ENCODE measurements around the gene CDAN1. TPM values are rescaled to one million over a fixed set of nuclear protein-coding genes. Genes with fewer than 3 reads are reported as not detected.

The CDAN1 gene
- total RNA-seq, 4 donors from 2014 or later, result 11.1 to 16.4 (median 15.0) TPM

GRCh38 chr15:42711746-42712145 lies 25.2 kb downstream of the CDAN1 start:
- no peak for TF ChIP-seq POLR2A (IDR thresholded peaks at IDR 0.05)
- TF ChIP-seq EP300 (IDR thresholded peaks at IDR 0.05), result no peak
- TF ChIP-seq CTCF (IDR thresholded peaks at IDR 0.05), result no peak
- no peak for TF ChIP-seq POLR2AphosphoS5 (IDR thresholded peaks at IDR 0.05)
- no peak overlapping the region for H3K27ac ChIP-seq
- H3K4me3 ChIP-seq, result no peak overlapping the region
- H3K36me3 ChIP-seq, result no peaks in the 10 kb centered on the region
- H3K9me3 ChIP-seq, result no peaks in the 10 kb centered on the region
- H3K4me1 ChIP-seq, result peaks cover 5% of the 10 kb centered on the region
- 95% methylated on average over 3 of the region's 3 CpGs for WGBS
- H3K27me3 ChIP-seq, result no peaks in the 10 kb centered on the region
- no peak for DNase-seq (ENCODE audit: low spot score in 2 of 2)

- no peaks in the 10 kb centered on the region for H3K9me3 ChIP-seq
- H3K4me1 ChIP-seq, result peaks cover 5% of the 10 kb centered on the region
- no peaks in the 10 kb centered on the region for H3K27me3 ChIP-seq
- no peak overlapping the region for H3K4me3 ChIP-seq
- H3K36me3 ChIP-seq, result no peaks in the 10 kb centered on the region
- TF ChIP-seq CTCF (IDR thresholded peaks at IDR 0.05), result no peak
- TF ChIP-seq EP300 (IDR thresholded peaks at IDR 0.05), result no peak
- TF ChIP-seq POLR2A (IDR thresholded peaks at IDR 0.05), result no peak
- no peak for TF ChIP-seq POLR2AphosphoS5 (IDR thresholded peaks at IDR 0.05)
- WGBS, result 83% methylated on average over 2 of the region's 2 CpGs
- no peak overlapping the region for H3K27ac ChIP-seq
- DNase-seq (ENCODE audit: low spot score in 2 of 2), result no peak
Observed at GRCh38 chr15:42710662-42711061, 26.3 kb downstream of the CDAN1 start.

GRCh38 chr15:42707873-42708544 lies 28.9 kb downstream of the CDAN1 start:
- TF ChIP-seq POLR2A (IDR thresholded peaks at IDR 0.05) (no peak), CTCF (IDR thresholded peaks at IDR 0.05) (no peak), POLR2AphosphoS5 (IDR thresholded peaks at IDR 0.05) (no peak), EP300 (IDR thresholded peaks at IDR 0.05) (no peak)
- H3K4me1 ChIP-seq, result peaks cover 5% of the 10 kb centered on the region
- no peaks in the 10 kb centered on the region for H3K9me3 ChIP-seq
- H3K27ac ChIP-seq, result no peak overlapping the region
- DNase-seq (ENCODE audit: low spot score in 2 of 2), result no peak
- H3K4me3 ChIP-seq, result no peak overlapping the region
- no peaks in the 10 kb centered on the region for H3K27me3 ChIP-seq
- WGBS, result 76% methylated on average over 3 of the region's 3 CpGs
- H3K36me3 ChIP-seq, result no peaks in the 10 kb centered on the region

- H3K36me3 ChIP-seq, result no peaks in the 10 kb centered on the region
- no peak overlapping the region for H3K27ac ChIP-seq
- H3K9me3 ChIP-seq, result no peaks in the 10 kb centered on the region
- TF ChIP-seq POLR2AphosphoS5 (IDR thresholded peaks at IDR 0.05), result no peak
- TF ChIP-seq CTCF (IDR thresholded peaks at IDR 0.05), result no peak
- no peak for TF ChIP-seq POLR2A (IDR thresholded peaks at IDR 0.05)
- no peak for TF ChIP-seq EP300 (IDR thresholded peaks at IDR 0.05)
- H3K4me1 ChIP-seq, result peaks cover 5% of the 10 kb centered on the region
- no peak for DNase-seq (ENCODE audit: low spot score in 2 of 2)
- WGBS, result 56% methylated on average over 2 of the region's 2 CpGs
- H3K27me3 ChIP-seq, result no peaks in the 10 kb centered on the region
- no peak overlapping the region for H3K4me3 ChIP-seq
Observed at GRCh38 chr15:42707068-42707467, 29.9 kb downstream of the CDAN1 start.

GRCh38 chr15:42705336-42705735 lies 31.6 kb downstream of the CDAN1 start:
- Histone ChIP-seq H3K27ac (no peak overlapping the region), H3K27me3 (no peaks in the 10 kb centered on the region), H3K4me1 (peaks cover 5% of the 10 kb centered on the region), H3K9me3 (no peaks in the 10 kb centered on the region), H3K4me3 (no peak overlapping the region), H3K36me3 (no peaks in the 10 kb centered on the region)
- no peak for TF ChIP-seq CTCF (IDR thresholded peaks at IDR 0.05)
- TF ChIP-seq POLR2AphosphoS5 (IDR thresholded peaks at IDR 0.05), result no peak
- no peak for TF ChIP-seq POLR2A (IDR thresholded peaks at IDR 0.05)
- TF ChIP-seq EP300 (IDR thresholded peaks at IDR 0.05), result no peak
- 94% methylated on average over 5 of the region's 5 CpGs for WGBS
- DNase-seq (ENCODE audit: low spot score in 2 of 2), result no peak

Data from suprapubic skin (tissue), 4 donors.